K562 (cell line): ENCODE results near the gene SETD1B. TPM values are rescaled to one million over a fixed set of nuclear protein-coding genes. Genes with fewer than 3 reads are reported as not detected.

Experiments used
- ATF6 ChIP-seq: sonication (generic); formaldehyde crosslinking; IDR thresholded peaks from 2 replicates; pipeline ENCODE4 v1.4.0; 2020; ENCODE audit warnings: mild to moderate bottlenecking, missing genetic modification reagents
- CBX1 ChIP-seq: sonication (generic); IDR thresholded peaks from 2 replicates; pipeline ENCODE4 v1.6.1; 2016; ENCODE audit warnings: antibody characterized with exemption, low read depth, mild to moderate bottlenecking
- FOS ChIP-seq: IDR thresholded peaks from 3 replicates; pipeline ENCODE4 v1.6.1; 2011; ENCODE audit not compliant: insufficient read length; ENCODE audit errors: extremely low read depth
- FOXJ2 ChIP-seq: fragments of 200-800 bp; sonication (Bioruptor generic); IDR thresholded peaks from 2 replicates; pipeline ENCODE4 v1.6.1; 2016; ENCODE audit warnings: missing genetic modification characterization, missing compliant biosample characterization
- HINFP ChIP-seq: fragments of 450-650 bp; conservative IDR thresholded peaks from 2 replicates; pipeline ENCODE4 v1.6.1; 2016; ENCODE audit warnings: missing genetic modification characterization, low read depth, mild to moderate bottlenecking, control low read depth, missing compliant biosample characterization
- MAFF ChIP-seq: IDR thresholded peaks from 2 replicates; pipeline ENCODE4 v1.6.1; 2012; ENCODE audit warnings: low read length, improper control_type of control experiment
- NCOA6 ChIP-seq: fragments of 450-650 bp; IDR thresholded peaks from 2 replicates; pipeline ENCODE4 v1.6.1; 2017; ENCODE audit warnings: mild to moderate bottlenecking
- SRF ChIP-seq, 2 experiments: fragments of 250-450, 450-650 bp in 1 of 2; sonication (Bioruptor Pico) in 1 of 2; sonication (generic) in 1 of 2; formaldehyde crosslinking; IDR thresholded peaks; 2 replicates each; pipeline versions ENCODE4 v1.5.0 to v1.5.1; 2020 to 2022; ENCODE audit warnings: mild to moderate bottlenecking in 1 of 2, missing genetic modification reagents in 1 of 2
- TAF9B ChIP-seq: fragments of 450-650 bp; IDR thresholded peaks from 2 replicates; pipeline ENCODE4 v1.6.1; 2018; ENCODE audit warnings: mild to moderate bottlenecking; ENCODE audit not compliant: partially characterized antibody
- ZKSCAN8 ChIP-seq: fragments of 200-800 bp; sonication (Bioruptor generic); IDR thresholded peaks from 2 replicates; pipeline ENCODE4 v1.6.1; 2016; ENCODE audit warnings: missing genetic modification characterization, missing compliant biosample characterization
- polyA plus RNA-seq, 8 experiments: library from polyadenylated mRNA; depleted of rRNA in 4 of 8; stranded (reverse) in 5 of 8; unstranded in 3 of 8; fragments of >200 nt; fragmentation: Nextera tagmentation in 2 of 8; fragmentation: Illumina TruSeq in 1 of 8; extraction: Ambion mirVana in 2 of 8; extraction: Trizol in 1 of 8; gene quantifications; 2 replicates each; pipeline versions ENCODE4 v1.2.1 to v1.2.3, GENCODE V29; 2011 to 2014; ENCODE audit warnings: inconsistent platforms in 1 of 8, missing spikeins in 1 of 8
- total RNA-seq, 7 experiments: library from RNA; depleted of rRNA in 6 of 7; stranded (reverse); fragments of >200 nt in 6 of 7; fragmentation: Illumina TruSeq in 2 of 7; extraction: Trizol in 2 of 7; gene quantifications; 2 replicates each; pipeline versions ENCODE4 v1.2.1 to v1.2.3, GENCODE V29; 2011 to 2021; ENCODE audit warnings: low replicate concordance in 1 of 7
- TF ChIP-seq, protein P1 (sequence below), 2 experiments: fragments of 150-350 bp in 1 of 2; IDR thresholded peaks; 2 replicates each; pipeline ENCODE4 v1.6.1; 2012 to 2016; ENCODE audit warnings: low read depth in 2 of 2, low read length in 2 of 2, mild to moderate bottlenecking in 1 of 2, moderate library complexity in 1 of 2
- TF ChIP-seq, protein P2 (sequence below): sonication (generic); formaldehyde crosslinking; IDR thresholded peaks from 2 replicates; pipeline ENCODE4 v1.9.0; 2022; ENCODE audit warnings: mild to moderate bottlenecking, missing genetic modification reagents
- TF ChIP-seq, protein P3 (sequence below): sonication (generic); formaldehyde crosslinking; IDR thresholded peaks from 2 replicates; pipeline ENCODE4 v1.8.0; 2023; ENCODE audit warnings: missing genetic modification reagents, mild to moderate bottlenecking, borderline replicate concordance

Gene SETD1B
- total and polyA plus RNA-seq, 9 of the 15 experiments (the other 6 are each of a cell fraction or from before 2014, with no cell fraction given) = 0.48 to 26.6 (median 2.3) TPM

- TF ChIP-seq, protein P1, sequence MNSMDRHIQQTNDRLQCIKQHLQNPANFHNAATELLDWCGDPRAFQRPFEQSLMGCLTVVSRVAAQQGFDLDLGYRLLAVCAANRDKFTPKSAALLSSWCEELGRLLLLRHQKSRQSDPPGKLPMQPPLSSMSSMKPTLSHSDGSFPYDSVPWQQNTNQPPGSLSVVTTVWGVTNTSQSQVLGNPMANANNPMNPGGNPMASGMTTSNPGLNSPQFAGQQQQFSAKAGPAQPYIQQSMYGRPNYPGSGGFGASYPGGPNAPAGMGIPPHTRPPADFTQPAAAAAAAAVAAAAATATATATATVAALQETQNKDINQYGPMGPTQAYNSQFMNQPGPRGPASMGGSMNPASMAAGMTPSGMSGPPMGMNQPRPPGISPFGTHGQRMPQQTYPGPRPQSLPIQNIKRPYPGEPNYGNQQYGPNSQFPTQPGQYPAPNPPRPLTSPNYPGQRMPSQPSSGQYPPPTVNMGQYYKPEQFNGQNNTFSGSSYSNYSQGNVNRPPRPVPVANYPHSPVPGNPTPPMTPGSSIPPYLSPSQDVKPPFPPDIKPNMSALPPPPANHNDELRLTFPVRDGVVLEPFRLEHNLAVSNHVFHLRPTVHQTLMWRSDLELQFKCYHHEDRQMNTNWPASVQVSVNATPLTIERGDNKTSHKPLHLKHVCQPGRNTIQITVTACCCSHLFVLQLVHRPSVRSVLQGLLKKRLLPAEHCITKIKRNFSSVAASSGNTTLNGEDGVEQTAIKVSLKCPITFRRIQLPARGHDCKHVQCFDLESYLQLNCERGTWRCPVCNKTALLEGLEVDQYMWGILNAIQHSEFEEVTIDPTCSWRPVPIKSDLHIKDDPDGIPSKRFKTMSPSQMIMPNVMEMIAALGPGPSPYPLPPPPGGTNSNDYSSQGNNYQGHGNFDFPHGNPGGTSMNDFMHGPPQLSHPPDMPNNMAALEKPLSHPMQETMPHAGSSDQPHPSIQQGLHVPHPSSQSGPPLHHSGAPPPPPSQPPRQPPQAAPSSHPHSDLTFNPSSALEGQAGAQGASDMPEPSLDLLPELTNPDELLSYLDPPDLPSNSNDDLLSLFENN (IDR thresholded peaks at IDR 0.05; ENCODE audit: low read depth in 2 of 2, low read length in 2 of 2) = no peak
- TF ChIP-seq, protein P2, sequence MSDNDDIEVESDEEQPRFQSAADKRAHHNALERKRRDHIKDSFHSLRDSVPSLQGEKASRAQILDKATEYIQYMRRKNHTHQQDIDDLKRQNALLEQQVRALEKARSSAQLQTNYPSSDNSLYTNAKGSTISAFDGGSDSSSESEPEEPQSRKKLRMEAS (CRISPR knock-in tag) = peak; percentile 34; the same call in 1 of the 2 replicates
- no peak for TF ChIP-seq MAFF
- no peak for TF ChIP-seq FOS
- peak; percentile 84; the same call in 1 of the 2 replicates for TF ChIP-seq ATF6 (CRISPR knock-in tag)
- TF ChIP-seq, protein P3, sequence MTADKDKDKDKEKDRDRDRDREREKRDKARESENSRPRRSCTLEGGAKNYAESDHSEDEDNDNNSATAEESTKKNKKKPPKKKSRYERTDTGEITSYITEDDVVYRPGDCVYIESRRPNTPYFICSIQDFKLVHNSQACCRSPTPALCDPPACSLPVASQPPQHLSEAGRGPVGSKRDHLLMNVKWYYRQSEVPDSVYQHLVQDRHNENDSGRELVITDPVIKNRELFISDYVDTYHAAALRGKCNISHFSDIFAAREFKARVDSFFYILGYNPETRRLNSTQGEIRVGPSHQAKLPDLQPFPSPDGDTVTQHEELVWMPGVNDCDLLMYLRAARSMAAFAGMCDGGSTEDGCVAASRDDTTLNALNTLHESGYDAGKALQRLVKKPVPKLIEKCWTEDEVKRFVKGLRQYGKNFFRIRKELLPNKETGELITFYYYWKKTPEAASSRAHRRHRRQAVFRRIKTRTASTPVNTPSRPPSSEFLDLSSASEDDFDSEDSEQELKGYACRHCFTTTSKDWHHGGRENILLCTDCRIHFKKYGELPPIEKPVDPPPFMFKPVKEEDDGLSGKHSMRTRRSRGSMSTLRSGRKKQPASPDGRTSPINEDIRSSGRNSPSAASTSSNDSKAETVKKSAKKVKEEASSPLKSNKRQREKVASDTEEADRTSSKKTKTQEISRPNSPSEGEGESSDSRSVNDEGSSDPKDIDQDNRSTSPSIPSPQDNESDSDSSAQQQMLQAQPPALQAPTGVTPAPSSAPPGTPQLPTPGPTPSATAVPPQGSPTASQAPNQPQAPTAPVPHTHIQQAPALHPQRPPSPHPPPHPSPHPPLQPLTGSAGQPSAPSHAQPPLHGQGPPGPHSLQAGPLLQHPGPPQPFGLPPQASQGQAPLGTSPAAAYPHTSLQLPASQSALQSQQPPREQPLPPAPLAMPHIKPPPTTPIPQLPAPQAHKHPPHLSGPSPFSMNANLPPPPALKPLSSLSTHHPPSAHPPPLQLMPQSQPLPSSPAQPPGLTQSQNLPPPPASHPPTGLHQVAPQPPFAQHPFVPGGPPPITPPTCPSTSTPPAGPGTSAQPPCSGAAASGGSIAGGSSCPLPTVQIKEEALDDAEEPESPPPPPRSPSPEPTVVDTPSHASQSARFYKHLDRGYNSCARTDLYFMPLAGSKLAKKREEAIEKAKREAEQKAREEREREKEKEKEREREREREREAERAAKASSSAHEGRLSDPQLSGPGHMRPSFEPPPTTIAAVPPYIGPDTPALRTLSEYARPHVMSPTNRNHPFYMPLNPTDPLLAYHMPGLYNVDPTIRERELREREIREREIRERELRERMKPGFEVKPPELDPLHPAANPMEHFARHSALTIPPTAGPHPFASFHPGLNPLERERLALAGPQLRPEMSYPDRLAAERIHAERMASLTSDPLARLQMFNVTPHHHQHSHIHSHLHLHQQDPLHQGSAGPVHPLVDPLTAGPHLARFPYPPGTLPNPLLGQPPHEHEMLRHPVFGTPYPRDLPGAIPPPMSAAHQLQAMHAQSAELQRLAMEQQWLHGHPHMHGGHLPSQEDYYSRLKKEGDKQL (CRISPR knock-in tag) = no peak
- TF ChIP-seq SRF (CRISPR knock-in tag; IDR thresholded peaks at IDR 0.05) = peak in 1 of 2 experiments; percentile 42; a peak in 1 of 4 replicates
- peak; percentile 98 for TF ChIP-seq CBX1
- TF ChIP-seq NCOA6 = no peak
- 0 out of 2 replicates have a peak, but pooled peaks have one; percentile 78 for TF ChIP-seq ZKSCAN8 (CRISPR knock-in tag)
- TF ChIP-seq FOXJ2 (tag) = no peak
- no peak for TF ChIP-seq HINFP
- no peak for TF ChIP-seq TAF9B
These were observed 8.6 kb downstream of the SETD1B start (continued) for GRCh38 chr12:121812320-121812871.
